Measurements from ENCODE around the gene ZFAND2A. TPM values are rescaled to one million over a fixed set of nuclear protein-coding genes. Genes with fewer than 3 reads are reported as not detected.

ZFAND2A gene
- total and polyA plus RNA-seq, 2 donors (not counting 3 experiments of a cell fraction or from before 2014, with no cell fraction given), result 31.8 to 40.6 TPM

DNA sequence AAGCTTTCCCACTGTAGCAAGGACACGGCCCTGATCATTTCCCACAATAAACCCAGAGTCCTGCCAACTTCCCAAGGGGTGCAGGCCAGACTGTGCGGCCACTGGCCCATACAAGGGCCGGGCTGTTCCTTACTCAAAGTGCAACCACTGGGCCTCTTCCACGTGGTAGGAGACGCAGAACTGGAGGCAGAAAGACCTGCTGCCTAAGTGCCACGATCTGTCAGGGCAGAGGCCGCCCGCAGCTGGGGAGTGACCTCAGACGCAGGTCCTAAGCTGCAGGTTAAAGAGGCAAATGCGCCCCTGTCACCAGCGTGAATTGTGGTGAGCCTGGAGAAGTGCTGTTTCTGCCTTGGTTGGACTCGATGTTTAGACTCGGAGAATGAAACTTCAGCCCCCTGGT lies 45.9 kb downstream of the ZFAND2A start:
- H2AFZ ChIP-seq (ENCODE audit: low read depth, low read length), result no peak overlapping the region
- no peaks in the 10 kb centered on the region for H4K20me1 ChIP-seq (replicated peaks; ENCODE audit: control insufficient read depth, extremely low read depth, insufficient read depth, low read length)
- intact Hi-C loops (cut with micrococcal nuclease), result no loop called here
- H3K4me1 ChIP-seq (ENCODE audit: control insufficient read depth, extremely low read depth, insufficient read depth, low read length), result peaks cover 7% of the 10 kb centered on the region
- no peaks in the 10 kb centered on the region for H3K9me3 ChIP-seq (replicated peaks; ENCODE audit: control insufficient read depth, insufficient read depth, low read length)
- CTCF ChIA-PET, result interaction anchor here (1.1 to 3.1 kb wide), 3 partner anchors 10 to 27 kb away, joined by 3 to 11 read pairs (median 8); partner anchors contain the start of gene GPER1
- no peak overlapping the region for H3K4me3 ChIP-seq (replicated peaks in 1 of 3; ENCODE audit: insufficient read depth in 1 of 3, low read depth in 1 of 3, low read length in 3 of 3)
- H3K9me1 ChIP-seq (replicated peaks; ENCODE audit: control insufficient read depth, extremely low read depth, insufficient read depth, low read length), result no peaks in the 10 kb centered on the region
- H3K27ac ChIP-seq (ENCODE audit: insufficient read depth, low read depth, low read length), result no peak overlapping the region
- H3K36me3 ChIP-seq (ENCODE audit: control insufficient read depth in 2 of 2, extremely low read depth in 1 of 2, insufficient read depth in 2 of 2, low read length in 2 of 2), result no peaks in the 10 kb centered on the region
- DNase-seq (ENCODE audit: low read depth, low spot score), result no peak
- dilution Hi-C loops (cut with MboI; ENCODE audit: extremely low pct_ligation_motif_present, low sequenced_read_pairs), result no loop called here
- H3K4me2 ChIP-seq (ENCODE audit: insufficient read depth, low read length), result no peak overlapping the region
- FAIRE-seq, result no peak
- no peaks in the 10 kb centered on the region for H3K27me3 ChIP-seq (ENCODE audit: control insufficient read depth in 2 of 2, insufficient read depth in 2 of 2, low read length in 2 of 2)
- H3K9ac ChIP-seq (replicated peaks; ENCODE audit: extremely low read depth, insufficient read depth, low read length), result no peak overlapping the region
- BruUV-seq (replicated peaks), result no TSS peak
- no peak for TF ChIP-seq MYC (IDR thresholded peaks at IDR 0.05; ENCODE audit: low read depth, low read length)
- POLR2A ChIA-PET, result no interaction called here
- H3K79me2 ChIP-seq (ENCODE audit: control insufficient read depth, insufficient read depth, low read length), result no peaks in the 10 kb centered on the region

DNA sequence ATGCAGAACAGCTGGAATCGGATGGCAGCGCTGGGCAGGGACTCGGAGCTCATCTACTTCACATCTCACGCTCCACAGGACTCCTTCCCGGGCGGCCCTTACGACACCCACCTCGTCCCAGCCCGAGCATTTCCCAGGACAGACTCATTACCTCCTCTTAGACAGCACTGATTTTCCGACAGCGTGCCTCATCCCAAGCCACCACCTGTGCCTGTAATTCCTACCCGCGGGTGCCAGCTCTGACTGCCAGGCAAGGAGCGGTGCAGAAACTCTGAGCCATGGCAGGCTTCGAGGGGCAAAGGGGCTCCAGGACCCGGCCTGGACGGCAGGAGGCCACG lies 46.5 kb downstream of the ZFAND2A start:
- TF ChIP-seq GATA2 (IDR thresholded peaks at IDR 0.05; ENCODE audit: insufficient read depth, insufficient read length, low read depth, low read length), result no peak
- TF ChIP-seq POLR2A (IDR thresholded peaks at IDR 0.05; ENCODE audit: low read depth, low read length), result no peak
- no peak for TF ChIP-seq POLR2AphosphoS5 (IDR thresholded peaks at IDR 0.05; ENCODE audit: insufficient read depth, low read depth, low read length)
- no peak for TF ChIP-seq FOS (IDR thresholded peaks at IDR 0.05; ENCODE audit: borderline replicate concordance, insufficient read depth, low read length)
- TF ChIP-seq JUN (IDR thresholded peaks at IDR 0.05; ENCODE audit: borderline replicate concordance, insufficient read depth, insufficient read length, low read depth), result no peak
- TF ChIP-seq, protein P1, sequence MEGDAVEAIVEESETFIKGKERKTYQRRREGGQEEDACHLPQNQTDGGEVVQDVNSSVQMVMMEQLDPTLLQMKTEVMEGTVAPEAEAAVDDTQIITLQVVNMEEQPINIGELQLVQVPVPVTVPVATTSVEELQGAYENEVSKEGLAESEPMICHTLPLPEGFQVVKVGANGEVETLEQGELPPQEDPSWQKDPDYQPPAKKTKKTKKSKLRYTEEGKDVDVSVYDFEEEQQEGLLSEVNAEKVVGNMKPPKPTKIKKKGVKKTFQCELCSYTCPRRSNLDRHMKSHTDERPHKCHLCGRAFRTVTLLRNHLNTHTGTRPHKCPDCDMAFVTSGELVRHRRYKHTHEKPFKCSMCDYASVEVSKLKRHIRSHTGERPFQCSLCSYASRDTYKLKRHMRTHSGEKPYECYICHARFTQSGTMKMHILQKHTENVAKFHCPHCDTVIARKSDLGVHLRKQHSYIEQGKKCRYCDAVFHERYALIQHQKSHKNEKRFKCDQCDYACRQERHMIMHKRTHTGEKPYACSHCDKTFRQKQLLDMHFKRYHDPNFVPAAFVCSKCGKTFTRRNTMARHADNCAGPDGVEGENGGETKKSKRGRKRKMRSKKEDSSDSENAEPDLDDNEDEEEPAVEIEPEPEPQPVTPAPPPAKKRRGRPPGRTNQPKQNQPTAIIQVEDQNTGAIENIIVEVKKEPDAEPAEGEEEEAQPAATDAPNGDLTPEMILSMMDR (IDR thresholded peaks at IDR 0.05; ENCODE audit: extremely low read depth in 1 of 2, insufficient read depth in 1 of 2, low read depth in 1 of 2, low read length in 2 of 2), result no peak
- FAIRE-seq, result no peak
- ChIA-PET CTCF (interaction anchor here (1.8 to 3.4 kb wide), 3 partner anchors 10 to 120 kb away, joined by 7 to 20 read pairs (median 11); partner anchors contain the start of gene GPER1), POLR2A (no interaction called here)
- no peaks in the 10 kb centered on the region for H3K9me3 ChIP-seq (replicated peaks; ENCODE audit: control insufficient read depth, insufficient read depth, low read length)
- H3K4me3 ChIP-seq (replicated peaks in 1 of 3; ENCODE audit: insufficient read depth in 1 of 3, low read depth in 1 of 3, low read length in 3 of 3), result no peak overlapping the region
- no peaks in the 10 kb centered on the region for H3K27me3 ChIP-seq (ENCODE audit: control insufficient read depth in 2 of 2, insufficient read depth in 2 of 2, low read length in 2 of 2)
- no peak overlapping the region for H3K4me2 ChIP-seq (ENCODE audit: insufficient read depth, low read length)
- no peaks in the 10 kb centered on the region for H4K20me1 ChIP-seq (replicated peaks; ENCODE audit: control insufficient read depth, extremely low read depth, insufficient read depth, low read length)
- no peak overlapping the region for H2AFZ ChIP-seq (ENCODE audit: low read depth, low read length)
- no TSS peak for BruUV-seq (replicated peaks)
- H3K4me1 ChIP-seq (ENCODE audit: control insufficient read depth, extremely low read depth, insufficient read depth, low read length), result peaks cover 7% of the 10 kb centered on the region
- intact Hi-C loops (cut with micrococcal nuclease) (no loop called here), dilution Hi-C loops (cut with MboI; ENCODE audit: extremely low pct_ligation_motif_present, low sequenced_read_pairs) (no loop called here)
- no peak overlapping the region for H3K9ac ChIP-seq (replicated peaks; ENCODE audit: extremely low read depth, insufficient read depth, low read length)
- H3K79me2 ChIP-seq (ENCODE audit: control insufficient read depth, insufficient read depth, low read length), result no peaks in the 10 kb centered on the region
- no peak overlapping the region for H3K27ac ChIP-seq (ENCODE audit: insufficient read depth, low read depth, low read length)
- no peaks in the 10 kb centered on the region for H3K9me1 ChIP-seq (replicated peaks; ENCODE audit: control insufficient read depth, extremely low read depth, insufficient read depth, low read length)
- DNase-seq (ENCODE audit: low read depth, low spot score), result no peak
- H3K36me3 ChIP-seq (ENCODE audit: control insufficient read depth in 2 of 2, extremely low read depth in 1 of 2, insufficient read depth in 2 of 2, low read length in 2 of 2), result no peaks in the 10 kb centered on the region
